ENCODE results near the gene IL16. TPM values are rescaled to one million over a fixed set of nuclear protein-coding genes. Genes with fewer than 3 reads are reported as not detected.

Gene IL16
- total and polyA plus RNA-seq, 2 experiments from 2014 or later, result not detected

- Histone ChIP-seq H3K27me3 (no peaks in the 10 kb centered on the region), H3K4me1 (ENCODE audit: low read depth) (no peaks in the 10 kb centered on the region), H3K9me3 (ENCODE audit: low read depth) (no peaks in the 10 kb centered on the region), H3K4me3 (no peak overlapping the region), H3K36me3 (no peaks in the 10 kb centered on the region), H3K27ac (no peak overlapping the region)
- TF ChIP-seq, protein P1, sequence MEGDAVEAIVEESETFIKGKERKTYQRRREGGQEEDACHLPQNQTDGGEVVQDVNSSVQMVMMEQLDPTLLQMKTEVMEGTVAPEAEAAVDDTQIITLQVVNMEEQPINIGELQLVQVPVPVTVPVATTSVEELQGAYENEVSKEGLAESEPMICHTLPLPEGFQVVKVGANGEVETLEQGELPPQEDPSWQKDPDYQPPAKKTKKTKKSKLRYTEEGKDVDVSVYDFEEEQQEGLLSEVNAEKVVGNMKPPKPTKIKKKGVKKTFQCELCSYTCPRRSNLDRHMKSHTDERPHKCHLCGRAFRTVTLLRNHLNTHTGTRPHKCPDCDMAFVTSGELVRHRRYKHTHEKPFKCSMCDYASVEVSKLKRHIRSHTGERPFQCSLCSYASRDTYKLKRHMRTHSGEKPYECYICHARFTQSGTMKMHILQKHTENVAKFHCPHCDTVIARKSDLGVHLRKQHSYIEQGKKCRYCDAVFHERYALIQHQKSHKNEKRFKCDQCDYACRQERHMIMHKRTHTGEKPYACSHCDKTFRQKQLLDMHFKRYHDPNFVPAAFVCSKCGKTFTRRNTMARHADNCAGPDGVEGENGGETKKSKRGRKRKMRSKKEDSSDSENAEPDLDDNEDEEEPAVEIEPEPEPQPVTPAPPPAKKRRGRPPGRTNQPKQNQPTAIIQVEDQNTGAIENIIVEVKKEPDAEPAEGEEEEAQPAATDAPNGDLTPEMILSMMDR (IDR thresholded peaks at IDR 0.05; ENCODE audit: low read depth, low read length), result no peak
- DNase-seq (ENCODE audit: low read depth in 1 of 2, low spot score in 1 of 2), result no peak
Measured at GRCh38 chr15:81268881-81269601, 72.4 kb downstream of the IL16 start.

DNA sequence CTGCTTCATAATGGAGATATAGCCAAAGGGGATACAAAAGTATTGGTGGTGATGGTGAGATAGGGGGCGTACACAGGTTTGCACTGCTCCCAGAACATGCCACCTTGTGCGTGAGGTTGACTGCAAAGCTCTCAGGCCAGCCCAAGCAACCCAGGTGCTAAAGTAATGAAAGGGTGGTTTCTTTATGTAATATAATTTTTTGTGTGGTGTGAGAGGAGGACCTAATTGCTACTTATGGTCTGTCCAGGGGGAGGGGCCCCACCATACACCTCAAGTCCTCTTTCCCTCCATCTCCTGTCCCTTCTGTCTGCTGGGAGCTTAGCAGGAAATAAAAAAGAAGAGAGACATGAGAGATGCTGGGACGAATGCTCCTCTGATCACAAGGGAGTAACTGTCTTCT lies 73.5 kb downstream of the IL16 start:
- TF ChIP-seq, protein P1 (IDR thresholded peaks at IDR 0.05; ENCODE audit: low read depth, low read length), result no peak
- H3K27ac ChIP-seq, result no peak overlapping the region
- no peaks in the 10 kb centered on the region for H3K36me3 ChIP-seq
- H3K27me3 ChIP-seq, result no peaks in the 10 kb centered on the region
- no peak for DNase-seq (ENCODE audit: low read depth in 1 of 2, low spot score in 1 of 2)
- no peaks in the 10 kb centered on the region for H3K4me1 ChIP-seq (ENCODE audit: low read depth)
- H3K9me3 ChIP-seq (ENCODE audit: low read depth), result no peaks in the 10 kb centered on the region
- H3K4me3 ChIP-seq, result no peak overlapping the region

DNA sequence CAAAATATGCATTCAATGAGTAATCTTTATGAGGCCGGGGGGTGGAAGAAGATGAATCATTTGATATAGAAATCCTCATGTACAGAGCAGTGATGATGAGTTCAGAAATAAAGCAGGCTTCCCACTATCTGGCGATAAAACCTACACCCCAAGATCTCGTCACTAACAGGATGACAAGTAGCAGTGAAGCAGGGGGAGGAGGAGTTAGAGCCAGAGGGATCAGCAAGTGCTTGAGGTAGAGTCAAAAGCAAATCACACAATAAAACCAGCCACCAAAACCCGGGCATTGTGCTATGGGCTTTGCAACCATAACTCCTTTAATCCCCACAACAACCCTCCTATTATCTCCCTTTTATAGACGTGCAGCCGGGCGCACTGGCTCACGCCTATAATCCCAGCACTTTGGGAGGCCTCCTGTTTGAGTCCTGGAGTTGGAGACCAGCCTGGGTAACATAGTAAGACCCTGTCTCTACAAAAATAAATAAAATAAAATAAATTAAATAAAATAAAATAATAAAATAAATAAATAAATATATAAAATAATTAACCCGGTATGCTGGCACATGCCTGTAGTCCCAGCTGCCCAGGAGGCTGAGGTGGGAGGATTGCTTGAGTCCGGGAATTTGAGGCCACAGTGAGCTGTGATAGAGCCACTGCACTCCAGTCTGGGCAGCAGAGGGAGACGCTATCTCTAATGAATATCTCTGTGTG lies 74.3 kb downstream of the IL16 start:
- TF ChIP-seq, protein P1 (IDR thresholded peaks at IDR 0.05; ENCODE audit: low read depth, low read length), result no peak
- H3K4me3 ChIP-seq, result no peak overlapping the region
- DNase-seq (ENCODE audit: low read depth in 1 of 2, low spot score in 1 of 2), result peak in 1 of 2 donors; percentile 36

DNA sequence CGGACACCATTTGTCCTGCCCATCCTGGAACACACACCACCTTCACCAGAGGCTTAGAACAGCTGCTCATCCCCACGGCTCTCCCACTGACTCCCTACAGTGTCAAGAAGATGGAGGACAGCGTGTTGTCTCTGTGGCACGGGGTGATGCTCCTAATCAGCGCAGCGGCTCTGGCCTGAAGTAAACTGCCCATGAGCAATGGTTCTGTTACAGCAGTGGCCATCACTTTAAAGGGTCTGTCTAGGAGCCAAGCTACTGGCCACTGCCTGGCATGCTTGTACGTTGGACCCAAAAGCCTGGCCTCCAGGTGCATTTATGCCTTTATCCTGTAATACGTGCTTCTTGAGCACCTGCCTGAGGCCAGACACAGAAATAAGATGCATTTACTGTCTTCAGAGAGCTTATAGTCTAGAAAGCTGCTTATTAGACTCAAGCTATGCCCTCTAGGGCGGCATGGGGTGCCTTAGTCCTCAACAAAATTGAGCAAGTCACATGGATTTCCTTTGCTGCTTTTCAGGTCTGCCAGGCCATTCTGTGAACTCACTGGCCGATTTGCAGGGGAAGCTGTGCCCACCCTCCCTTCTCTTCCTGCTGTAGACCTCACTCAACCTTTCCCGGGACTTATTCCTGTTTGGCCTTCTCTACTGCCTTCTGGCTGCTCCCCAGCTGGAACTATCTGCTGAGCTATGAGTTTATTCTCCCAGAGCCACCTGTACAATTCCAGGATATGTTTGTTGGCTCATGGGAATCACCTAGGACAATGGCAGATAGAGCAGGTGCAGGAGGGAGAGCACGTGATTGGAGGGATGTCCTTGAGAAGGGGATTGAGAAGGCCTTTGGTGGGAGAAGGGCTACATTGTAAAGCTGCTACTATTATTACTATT lies 75.3 kb downstream of the IL16 start:
- no peak overlapping the region for H3K4me3 ChIP-seq
- TF ChIP-seq, protein P1 (IDR thresholded peaks at IDR 0.05; ENCODE audit: low read depth, low read length), result no peak
- H3K36me3 ChIP-seq, result no peaks in the 10 kb centered on the region
- no peaks in the 10 kb centered on the region for H3K27me3 ChIP-seq
- H3K4me1 ChIP-seq (ENCODE audit: low read depth), result no peaks in the 10 kb centered on the region
- DNase-seq (ENCODE audit: low read depth in 1 of 2, low spot score in 1 of 2), result no peak
- no peak overlapping the region for H3K27ac ChIP-seq
- no peaks in the 10 kb centered on the region for H3K9me3 ChIP-seq (ENCODE audit: low read depth)

More for the DNA sequence above, 74.3 kb downstream of the IL16 start:
- no peaks in the 10 kb centered on the region for H3K27me3 ChIP-seq
- no peaks in the 10 kb centered on the region for H3K4me1 ChIP-seq (ENCODE audit: low read depth)
- no peak overlapping the region for H3K27ac ChIP-seq
- no peaks in the 10 kb centered on the region for H3K36me3 ChIP-seq
- H3K9me3 ChIP-seq (ENCODE audit: low read depth), result no peaks in the 10 kb centered on the region

DNA sequence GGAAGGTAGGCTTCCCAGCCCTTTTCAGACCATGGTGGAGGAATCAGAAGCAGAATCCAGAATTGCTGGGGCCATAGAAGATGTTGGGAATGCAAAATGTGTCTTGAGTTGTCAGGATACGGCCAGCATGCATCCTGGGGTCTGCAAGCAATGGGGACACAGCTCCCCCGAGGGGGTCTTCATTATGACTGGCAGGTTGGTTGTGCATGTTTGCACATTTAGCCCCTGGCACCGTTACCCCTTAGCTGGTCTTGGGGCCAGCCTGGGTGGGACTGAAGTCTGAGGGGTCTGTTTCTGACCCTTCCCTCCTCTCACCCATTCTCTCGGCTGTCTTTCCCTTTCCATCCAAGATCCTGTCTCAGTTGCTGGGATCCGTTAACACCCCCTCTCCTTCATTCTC lies 76.5 kb downstream of the IL16 start:
- TF ChIP-seq, protein P1 (IDR thresholded peaks at IDR 0.05; ENCODE audit: low read depth, low read length), result no peak

More for the DNA sequence above, 76.5 kb downstream of the IL16 start:
- Histone ChIP-seq H3K36me3 (no peaks in the 10 kb centered on the region), H3K27ac (no peak overlapping the region), H3K4me3 (no peak overlapping the region), H3K27me3 (no peaks in the 10 kb centered on the region), H3K9me3 (ENCODE audit: low read depth) (no peaks in the 10 kb centered on the region), H3K4me1 (ENCODE audit: low read depth) (no peaks in the 10 kb centered on the region)
- DNase-seq (ENCODE audit: low read depth in 1 of 2, low spot score in 1 of 2), result no peak

Data from cardiac muscle cell (in vitro differentiated cells and primary cell).